AG09319 (cell line): ENCODE measurements around the gene IQCH.

Experiments used
- DNase-seq: peaks from one replicate; pipeline ENCODE4 v3.0.0-alpha.2; 2010; ENCODE audit warnings: low read depth; ENCODE audit errors: extremely low read depth
- CTCF ChIP-seq: IDR thresholded peaks from 2 replicates; pipeline ENCODE4 v1.5.1; 2011; ENCODE audit warnings: low read depth, mild to moderate bottlenecking, inconsistent platforms, low read length, moderate library complexity

Gene IQCH

GRCh38 chr15:67399925-67400324 lies 145.3 kb downstream of the IQCH start:
- no peak for DNase-seq
- no peak for TF ChIP-seq CTCF

- DNase-seq: no peak
- no peak for TF ChIP-seq CTCF
These were observed 146.3 kb downstream of the IQCH start for GRCh38 chr15:67400890-67401289.

GRCh38 chr15:67401336-67401735 lies 146.8 kb downstream of the IQCH start:
- no peak for TF ChIP-seq CTCF
- DNase-seq: no peak

GRCh38 chr15:67403428-67404154 lies 149.0 kb downstream of the IQCH start:
- no peak for TF ChIP-seq CTCF
- DNase-seq: no peak

- DNase-seq: peak; percentile 16
- TF ChIP-seq CTCF: no peak
These were observed 150.9 kb downstream of the IQCH start for GRCh38 chr15:67405208-67406191.

- no peak for TF ChIP-seq CTCF
- no peak for DNase-seq
These were observed 151.8 kb downstream of the IQCH start for GRCh38 chr15:67406257-67406861.
